Breast epithelium (tissue), 3 donors: ENCODE data around the gene SLC12A7.

Experiments used
- CTCF ChIP-seq, 3 donors: fragments of 450-650 bp; IDR thresholded peaks; one replicate each; pipeline ENCODE4 v1.5.1; 2016 to 2017; ENCODE audit warnings: antibody characterized with exemption in 3 of 3, mild to moderate bottlenecking in 3 of 3, moderate library complexity in 3 of 3
- POLR2A ChIP-seq: fragments of 450-650 bp; IDR thresholded peaks from one replicate; pipeline ENCODE4 v1.6.1; 2016; ENCODE audit warnings: antibody characterized with exemption, mild to moderate bottlenecking, moderate library complexity
- POLR2AphosphoS5 ChIP-seq, 3 donors: sonication (generic); formaldehyde crosslinking; IDR thresholded peaks; one replicate each; pipeline ENCODE4 v1.6.1; 2017; ENCODE audit warnings: antibody characterized with exemption in 3 of 3

- no peak for TF ChIP-seq CTCF (IDR thresholded peaks at IDR 0.05)
- TF ChIP-seq POLR2AphosphoS5 (IDR thresholded peaks at IDR 0.05) = peak in 1 of 3 donors; percentile 23
- no peak for TF ChIP-seq POLR2A
These were observed 107.2 kb downstream of the SLC12A7 start for GRCh38 chr5:1004461-1005248.
